ENCODE data around the gene GPC6. TPM values are rescaled to one million over a fixed set of nuclear protein-coding genes. Genes with fewer than 3 reads are reported as not detected.
A peak's percentile ranks its signal among the peaks of the same experiment; 100 is the strongest.

GPC6 gene
- total RNA-seq, 1 donor: 77.8 TPM

- DNase-seq (ENCODE audit: insufficient read length, low spot score, missing footprints): no peak
- Histone ChIP-seq H3K4me3 (ENCODE audit: insufficient read depth, low read length) (no peak overlapping the region), H3K4me1 (ENCODE audit: insufficient read depth, low read length) (peaks cover 42% of the 10 kb centered on the region), H3K79me2 (ENCODE audit: insufficient read depth, low read length) (no peaks in the 10 kb centered on the region), H2AFZ (ENCODE audit: low read length) (peak overlapping the region; percentile 12), H3K27me3 (ENCODE audit: insufficient read depth, low read length) (no peaks in the 10 kb centered on the region), H4K20me1 (ENCODE audit: insufficient read depth, low read length) (no peaks in the 10 kb centered on the region), H3K4me2 (ENCODE audit: insufficient read depth, low read length) (peak overlapping the region; percentile 26), H3K9me3 (ENCODE audit: low read depth, low read length) (no peaks in the 10 kb centered on the region), H3K27ac (ENCODE audit: low read depth, low read length) (peak overlapping the region; percentile 84), H3K36me3 (ENCODE audit: insufficient read depth, low read length) (no peaks in the 10 kb centered on the region)
- TF ChIP-seq, protein P1, sequence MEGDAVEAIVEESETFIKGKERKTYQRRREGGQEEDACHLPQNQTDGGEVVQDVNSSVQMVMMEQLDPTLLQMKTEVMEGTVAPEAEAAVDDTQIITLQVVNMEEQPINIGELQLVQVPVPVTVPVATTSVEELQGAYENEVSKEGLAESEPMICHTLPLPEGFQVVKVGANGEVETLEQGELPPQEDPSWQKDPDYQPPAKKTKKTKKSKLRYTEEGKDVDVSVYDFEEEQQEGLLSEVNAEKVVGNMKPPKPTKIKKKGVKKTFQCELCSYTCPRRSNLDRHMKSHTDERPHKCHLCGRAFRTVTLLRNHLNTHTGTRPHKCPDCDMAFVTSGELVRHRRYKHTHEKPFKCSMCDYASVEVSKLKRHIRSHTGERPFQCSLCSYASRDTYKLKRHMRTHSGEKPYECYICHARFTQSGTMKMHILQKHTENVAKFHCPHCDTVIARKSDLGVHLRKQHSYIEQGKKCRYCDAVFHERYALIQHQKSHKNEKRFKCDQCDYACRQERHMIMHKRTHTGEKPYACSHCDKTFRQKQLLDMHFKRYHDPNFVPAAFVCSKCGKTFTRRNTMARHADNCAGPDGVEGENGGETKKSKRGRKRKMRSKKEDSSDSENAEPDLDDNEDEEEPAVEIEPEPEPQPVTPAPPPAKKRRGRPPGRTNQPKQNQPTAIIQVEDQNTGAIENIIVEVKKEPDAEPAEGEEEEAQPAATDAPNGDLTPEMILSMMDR (IDR thresholded peaks at IDR 0.05; ENCODE audit: extremely low read depth, low read depth, low read length): no peak
Observed at GRCh38 chr13:94172416-94172815, 945.8 kb downstream of the GPC6 start.

DNA sequence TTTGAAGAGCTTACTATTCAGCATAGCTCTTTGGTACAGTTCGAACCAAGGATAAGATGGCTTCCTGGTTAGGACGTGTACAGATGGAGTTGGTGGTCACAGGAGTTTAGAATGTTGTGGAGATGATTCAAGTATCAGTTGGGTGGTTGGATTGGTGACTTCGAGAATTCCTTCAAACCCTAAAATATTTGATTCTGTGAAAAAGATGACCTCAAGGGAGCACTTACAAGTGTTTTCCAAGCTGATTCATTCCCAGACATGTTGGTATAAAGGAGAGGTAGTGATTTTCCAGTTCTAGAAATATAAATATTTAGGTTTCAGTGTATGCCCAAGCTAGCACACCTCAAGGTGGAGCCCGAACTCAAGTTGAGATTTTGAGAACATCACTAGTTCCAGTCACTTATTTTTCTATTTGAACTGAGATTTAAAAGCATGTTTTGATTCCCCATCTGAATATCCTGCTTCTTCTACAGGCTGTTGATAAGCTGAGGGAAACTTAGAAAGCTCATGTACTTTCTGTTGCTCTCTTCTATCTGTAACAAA lies 946.8 kb downstream of the GPC6 start:
- Histone ChIP-seq H3K4me1 (ENCODE audit: insufficient read depth, low read length) (peaks cover 42% of the 10 kb centered on the region), H3K4me3 (ENCODE audit: insufficient read depth, low read length) (no peak overlapping the region), H3K27ac (ENCODE audit: low read depth, low read length) (peak overlapping the region; percentile 84), H3K27me3 (ENCODE audit: insufficient read depth, low read length) (no peaks in the 10 kb centered on the region), H3K79me2 (ENCODE audit: insufficient read depth, low read length) (no peaks in the 10 kb centered on the region), H2AFZ (ENCODE audit: low read length) (peak overlapping the region; percentile 12), H4K20me1 (ENCODE audit: insufficient read depth, low read length) (no peaks in the 10 kb centered on the region), H3K4me2 (ENCODE audit: insufficient read depth, low read length) (peak overlapping the region; percentile 26), H3K9me3 (ENCODE audit: low read depth, low read length) (no peaks in the 10 kb centered on the region), H3K36me3 (ENCODE audit: insufficient read depth, low read length) (no peaks in the 10 kb centered on the region)
- DNase-seq (ENCODE audit: insufficient read length, low spot score, missing footprints): peak; percentile 41
- TF ChIP-seq, protein P1 (IDR thresholded peaks at IDR 0.05; ENCODE audit: extremely low read depth, low read depth, low read length): peak; percentile 66

GRCh38 chr13:94174009-94174408 lies 947.4 kb downstream of the GPC6 start:
- no peak overlapping the region for H3K4me3 ChIP-seq (ENCODE audit: insufficient read depth, low read length)
- H3K27me3 ChIP-seq (ENCODE audit: insufficient read depth, low read length): no peaks in the 10 kb centered on the region
- peak overlapping the region; percentile 84 for H3K27ac ChIP-seq (ENCODE audit: low read depth, low read length)
- H3K4me1 ChIP-seq (ENCODE audit: insufficient read depth, low read length): peaks cover 39% of the 10 kb centered on the region
- no peaks in the 10 kb centered on the region for H3K36me3 ChIP-seq (ENCODE audit: insufficient read depth, low read length)
- no peaks in the 10 kb centered on the region for H3K9me3 ChIP-seq (ENCODE audit: low read depth, low read length)
- no peak overlapping the region for H3K4me2 ChIP-seq (ENCODE audit: insufficient read depth, low read length)
- no peaks in the 10 kb centered on the region for H3K79me2 ChIP-seq (ENCODE audit: insufficient read depth, low read length)
- no peaks in the 10 kb centered on the region for H4K20me1 ChIP-seq (ENCODE audit: insufficient read depth, low read length)
- H2AFZ ChIP-seq (ENCODE audit: low read length): no peak overlapping the region
- TF ChIP-seq, protein P1 (IDR thresholded peaks at IDR 0.05; ENCODE audit: extremely low read depth, low read depth, low read length): no peak
- no peak for DNase-seq (ENCODE audit: insufficient read length, low spot score, missing footprints)

- Histone ChIP-seq H3K27ac (ENCODE audit: low read depth, low read length) (no peak overlapping the region), H3K9me3 (ENCODE audit: low read depth, low read length) (no peaks in the 10 kb centered on the region), H3K4me3 (ENCODE audit: insufficient read depth, low read length) (no peak overlapping the region), H4K20me1 (ENCODE audit: insufficient read depth, low read length) (no peaks in the 10 kb centered on the region), H3K79me2 (ENCODE audit: insufficient read depth, low read length) (no peaks in the 10 kb centered on the region), H2AFZ (ENCODE audit: low read length) (no peak overlapping the region), H3K27me3 (ENCODE audit: insufficient read depth, low read length) (no peaks in the 10 kb centered on the region), H3K4me1 (ENCODE audit: insufficient read depth, low read length) (peaks cover 28% of the 10 kb centered on the region), H3K36me3 (ENCODE audit: insufficient read depth, low read length) (no peaks in the 10 kb centered on the region), H3K4me2 (ENCODE audit: insufficient read depth, low read length) (no peak overlapping the region)
- TF ChIP-seq, protein P1 (IDR thresholded peaks at IDR 0.05; ENCODE audit: extremely low read depth, low read depth, low read length): no peak
- no peak for DNase-seq (ENCODE audit: insufficient read length, low spot score, missing footprints)
Observed at GRCh38 chr13:94175076-94175475, 948.5 kb downstream of the GPC6 start.

Measured in osteoblast (primary cell).